Effector memory CD4-positive, alpha-beta T cell (primary cell): Measurements from ENCODE around the gene TMUB2.
A peak's percentile ranks its signal among the peaks of the same experiment; 100 is the strongest.

Source experiments
- DNase-seq, 3 donors: peaks; one replicate each; pipeline ENCODE4 v3.0.0-alpha.2; 2020
- H3K27ac ChIP-seq: 2 replicates; pipeline ENCODE4 v1.7.0; 2013; ENCODE audit warnings: mild to moderate bottlenecking, low read length, moderate library complexity; ENCODE audit not compliant: insufficient read depth, poor library complexity, severe bottlenecking
- H3K27me3 ChIP-seq: replicated peaks from 2 replicates; pipeline ENCODE4 v1.7.0; 2013; ENCODE audit warnings: mild to moderate bottlenecking, low read length; ENCODE audit not compliant: insufficient read depth, control insufficient read depth, poor library complexity, severe bottlenecking
- H3K36me3 ChIP-seq: 2 replicates; pipeline ENCODE4 v1.7.0; 2013; ENCODE audit warnings: mild to moderate bottlenecking, low read length, moderate library complexity; ENCODE audit not compliant: control insufficient read depth, insufficient read depth
- H3K4me1 ChIP-seq: 2 replicates; pipeline ENCODE4 v1.7.0; 2013; ENCODE audit warnings: low read length, mild to moderate bottlenecking; ENCODE audit not compliant: control insufficient read depth, insufficient read depth, poor library complexity, severe bottlenecking
- H3K4me3 ChIP-seq: 2 replicates; pipeline ENCODE4 v1.7.0; 2013; ENCODE audit warnings: low read length, low read depth, mild to moderate bottlenecking; ENCODE audit not compliant: insufficient read depth, poor library complexity, severe bottlenecking
- H3K9me3 ChIP-seq: 2 replicates; pipeline ENCODE4 v1.7.0; 2013; ENCODE audit warnings: mild to moderate bottlenecking, low read length, moderate library complexity; ENCODE audit not compliant: control insufficient read depth

The TMUB2 gene

DNA sequence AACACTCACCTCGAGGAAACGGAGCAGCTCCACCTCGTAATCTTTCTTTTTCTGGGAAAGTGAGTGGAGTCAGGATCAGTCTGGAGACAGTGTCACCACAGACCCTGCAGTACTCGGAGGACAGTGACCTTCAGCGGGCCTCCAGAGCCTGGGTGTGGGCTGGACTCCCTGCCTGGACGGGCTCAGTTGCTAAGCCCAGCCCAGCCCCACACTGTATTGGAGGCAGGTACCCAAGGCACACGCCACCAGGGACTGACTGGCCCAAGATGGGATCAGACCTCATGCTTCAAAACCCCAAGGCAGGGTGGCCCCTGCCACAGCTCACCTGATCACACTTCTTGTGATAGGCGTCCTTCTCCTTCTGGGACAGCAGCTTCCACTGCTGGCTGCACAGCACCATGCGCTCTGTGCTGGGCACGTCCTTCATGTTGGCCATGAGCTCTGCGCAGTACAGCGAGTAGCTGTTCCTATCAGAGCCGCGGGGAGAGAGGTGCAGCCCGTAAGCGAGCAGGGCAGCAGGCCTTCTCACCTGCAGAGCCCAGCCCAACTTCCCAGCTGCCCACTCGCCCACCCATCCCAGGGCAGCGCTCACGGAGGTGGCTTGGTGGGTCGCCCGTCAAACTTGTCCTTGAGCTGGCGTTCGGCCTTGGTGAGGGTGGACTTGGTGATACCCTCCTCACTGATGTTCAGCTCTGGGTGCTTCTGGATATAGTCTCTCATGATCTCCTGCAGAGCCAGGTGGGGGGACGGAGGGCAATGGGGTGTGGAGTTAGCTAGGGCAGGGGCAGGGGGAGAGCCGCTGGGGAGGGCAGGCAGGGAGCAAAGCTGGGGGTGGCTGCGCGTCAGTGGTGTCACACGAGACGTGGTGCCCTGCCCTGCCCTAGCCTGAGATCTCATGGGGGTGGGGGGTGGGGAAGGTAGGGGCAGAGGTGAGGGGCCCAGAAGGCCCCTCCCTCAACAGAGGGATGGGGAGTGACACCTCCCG is 24.8 kb downstream of the TMUB2 start:
- Histone ChIP-seq H3K4me1 (peaks cover 38% of the 10 kb centered on the region), H3K36me3 (peaks cover 82% of the 10 kb centered on the region), H3K27ac (no peak overlapping the region), H3K4me3 (no peak overlapping the region), H3K27me3 (no peaks in the 10 kb centered on the region), H3K9me3 (no peaks in the 10 kb centered on the region)
- DNase-seq, result no peak

DNA sequence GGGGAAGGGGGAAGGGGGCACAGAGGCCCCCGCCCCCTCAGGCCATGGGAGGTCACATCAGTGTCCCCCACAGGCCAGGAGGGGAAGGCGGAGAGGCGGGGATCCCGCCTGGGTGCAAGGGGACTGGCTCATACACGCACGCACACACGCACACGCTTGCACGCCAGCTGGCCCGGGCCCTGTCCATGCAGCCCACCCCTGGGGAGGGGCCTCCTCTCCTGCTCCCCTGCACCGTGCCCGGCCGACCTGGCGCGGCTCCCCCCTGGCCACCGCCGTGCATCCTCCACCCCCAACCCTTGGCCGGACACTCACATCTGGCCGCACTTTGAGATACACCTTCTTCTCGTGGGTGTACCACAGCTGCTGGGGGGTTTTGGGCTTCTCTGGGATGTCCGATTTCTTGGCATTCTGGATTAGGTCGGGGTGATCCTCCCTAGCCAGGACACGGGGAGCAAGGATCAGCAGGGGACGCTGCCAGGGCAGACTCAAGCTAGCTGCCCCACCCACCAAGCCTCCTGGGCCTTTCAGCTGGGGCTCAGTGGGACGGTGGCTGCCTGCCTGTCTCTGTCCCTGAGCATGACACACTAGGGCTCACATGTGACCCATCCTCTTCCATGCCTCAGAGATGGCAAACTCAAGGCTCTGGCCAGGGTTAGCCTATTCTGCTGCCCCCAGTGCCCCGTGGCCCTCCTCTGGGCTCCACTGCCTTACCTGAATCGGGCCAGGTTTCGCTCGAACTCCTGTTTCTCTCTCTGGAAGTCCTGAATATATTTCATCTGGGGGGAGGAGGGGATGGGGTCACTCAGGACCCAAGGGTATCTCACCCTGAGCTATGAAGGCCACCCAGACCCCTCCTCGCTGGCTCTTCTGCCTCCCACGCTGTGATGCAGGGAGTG is 26.0 kb downstream of the TMUB2 start:
- peaks cover 50% of the 10 kb centered on the region for H3K4me1 ChIP-seq
- no peak for DNase-seq
- H3K9me3 ChIP-seq, result no peaks in the 10 kb centered on the region
- no peaks in the 10 kb centered on the region for H3K27me3 ChIP-seq
- no peak overlapping the region for H3K27ac ChIP-seq
- H3K4me3 ChIP-seq, result no peak overlapping the region
- H3K36me3 ChIP-seq, result peaks cover 70% of the 10 kb centered on the region

DNA sequence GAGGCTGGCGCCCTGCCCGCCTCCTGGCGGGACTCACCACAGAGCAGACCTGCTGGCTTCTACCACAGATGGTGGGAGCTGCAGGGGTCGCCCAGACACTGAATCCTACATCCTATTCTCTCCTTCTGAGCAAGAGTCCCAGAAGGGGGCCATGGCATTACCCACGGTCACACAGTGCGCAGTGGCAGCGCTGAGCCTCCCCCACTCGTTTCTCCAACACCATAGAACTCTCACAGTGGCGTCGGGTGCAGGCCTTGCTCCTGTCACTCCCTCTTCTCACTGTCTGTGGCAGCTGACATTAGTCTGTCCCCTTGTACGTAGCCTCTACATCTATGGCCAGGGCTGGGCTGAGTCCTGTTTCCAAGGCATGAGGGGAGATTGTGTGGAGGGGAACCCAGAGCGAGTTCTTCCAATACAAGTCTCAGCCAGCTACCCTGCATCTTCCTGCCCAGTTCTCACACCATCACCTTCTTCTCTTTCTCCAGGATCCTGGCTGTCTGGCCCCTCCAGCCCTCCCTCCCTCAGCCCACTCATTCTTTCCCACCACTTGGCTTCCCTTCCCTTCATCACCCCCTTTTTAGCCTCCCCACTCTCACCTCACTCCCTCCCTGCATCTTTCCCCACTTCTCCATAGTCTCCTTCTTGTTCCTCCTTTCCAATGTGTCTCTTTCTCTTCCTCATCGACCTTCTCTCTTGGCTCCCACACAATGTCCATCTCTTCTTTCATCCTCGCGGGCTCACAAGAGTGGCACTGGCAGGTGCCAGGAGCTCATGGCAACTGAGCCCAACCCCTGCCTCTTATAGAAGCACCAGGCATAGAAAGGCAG is 26.8 kb downstream of the TMUB2 start:
- Histone ChIP-seq H3K9me3 (no peaks in the 10 kb centered on the region), H3K4me3 (no peak overlapping the region), H3K4me1 (peaks cover 55% of the 10 kb centered on the region), H3K27me3 (no peaks in the 10 kb centered on the region), H3K27ac (peak overlapping the region; percentile 7), H3K36me3 (peaks cover 62% of the 10 kb centered on the region)
- no peak for DNase-seq

DNA sequence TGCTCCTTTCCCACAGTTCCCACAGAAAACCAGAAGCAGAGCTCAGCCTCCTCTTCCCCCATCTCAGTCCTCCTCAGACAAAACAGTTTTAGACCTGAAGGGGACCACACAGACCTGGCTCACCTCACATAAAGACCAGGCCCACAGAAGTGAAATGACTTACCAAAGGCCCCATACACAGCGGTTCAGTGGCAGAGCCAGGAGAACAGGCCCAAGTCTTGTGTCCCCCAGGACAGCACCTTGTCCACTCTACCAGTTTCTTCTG is 27.4 kb downstream of the TMUB2 start:
- Histone ChIP-seq H3K9me3 (no peaks in the 10 kb centered on the region), H3K4me1 (peaks cover 55% of the 10 kb centered on the region), H3K36me3 (peaks cover 56% of the 10 kb centered on the region), H3K27me3 (no peaks in the 10 kb centered on the region), H3K27ac (peak overlapping the region; percentile 7), H3K4me3 (no peak overlapping the region)
- no peak for DNase-seq

DNA sequence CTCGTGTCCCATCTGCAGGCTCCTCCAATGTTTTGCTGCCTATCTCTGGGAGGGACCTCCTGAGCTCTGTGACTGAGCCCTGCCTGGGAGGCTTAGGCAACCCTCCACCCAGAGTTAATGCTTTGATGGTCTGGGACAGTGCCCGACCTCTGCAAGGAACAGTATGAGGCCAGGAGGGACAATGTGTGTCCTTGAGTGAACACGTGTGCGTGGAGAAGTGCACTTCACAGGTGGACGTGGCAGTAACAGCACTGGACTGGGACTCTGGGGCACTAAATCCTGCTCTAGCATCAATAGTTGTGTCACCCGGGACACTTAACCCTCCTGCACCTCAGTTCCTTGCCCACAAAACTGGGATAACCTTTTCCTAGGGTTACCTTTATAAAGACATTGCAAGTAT is 28.1 kb downstream of the TMUB2 start:
- H3K27ac ChIP-seq, result peak overlapping the region; percentile 7
- no peak overlapping the region for H3K4me3 ChIP-seq
- peaks cover 49% of the 10 kb centered on the region for H3K36me3 ChIP-seq
- H3K27me3 ChIP-seq, result no peaks in the 10 kb centered on the region
- H3K4me1 ChIP-seq, result peaks cover 53% of the 10 kb centered on the region
- no peaks in the 10 kb centered on the region for H3K9me3 ChIP-seq
- DNase-seq, result no peak

DNA sequence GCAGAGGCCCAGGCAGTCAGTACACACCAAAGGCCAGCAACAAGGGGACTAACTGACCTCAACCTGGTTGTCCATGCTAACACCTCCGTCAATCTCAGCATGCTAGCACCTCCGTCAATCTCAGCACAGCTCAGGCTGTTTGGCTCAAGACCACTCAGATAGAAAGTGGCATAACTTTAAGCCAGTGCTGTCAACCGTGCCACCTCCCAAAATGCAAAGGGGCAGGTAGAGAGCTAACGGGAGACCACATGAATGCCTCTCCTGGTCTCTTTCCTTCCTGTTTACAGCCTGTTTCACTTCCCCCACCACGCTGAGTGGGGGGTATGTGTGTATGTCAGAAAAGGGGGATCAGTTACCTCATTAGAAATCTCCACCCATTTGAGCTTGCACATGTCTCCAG is 29.4 kb downstream of the TMUB2 start:
- peak overlapping the region; percentile 90 for H3K27ac ChIP-seq

DNA sequence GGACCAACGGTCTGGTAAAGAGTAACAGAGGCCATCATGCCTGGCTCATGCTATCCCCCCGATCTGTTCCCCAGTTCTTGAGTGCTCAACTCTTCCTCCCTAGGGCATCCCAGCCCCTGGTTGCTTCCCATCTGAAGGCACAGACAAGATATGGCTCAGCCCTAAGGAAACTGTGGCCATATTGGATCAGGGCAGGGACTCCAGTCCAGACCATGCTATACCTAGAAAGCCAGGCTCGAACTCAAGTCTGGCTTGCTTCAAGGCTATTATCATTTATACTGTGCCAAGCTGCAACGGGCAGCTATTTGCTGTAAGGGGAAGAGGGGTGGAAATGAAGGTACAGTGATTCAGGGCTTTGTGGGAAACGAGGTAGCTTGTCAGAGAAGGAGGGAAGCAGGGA is 29.9 kb downstream of the TMUB2 start:
- Histone ChIP-seq H3K27ac (peak overlapping the region; percentile 90), H3K27me3 (no peaks in the 10 kb centered on the region), H3K4me1 (peaks cover 41% of the 10 kb centered on the region), H3K4me3 (peak overlapping the region; percentile 8), H3K9me3 (no peaks in the 10 kb centered on the region), H3K36me3 (peaks cover 38% of the 10 kb centered on the region)
- DNase-seq, result no peak

More for the DNA sequence above, 29.4 kb downstream of the TMUB2 start:
- Histone ChIP-seq H3K27me3 (no peaks in the 10 kb centered on the region), H3K4me1 (peaks cover 42% of the 10 kb centered on the region), H3K9me3 (no peaks in the 10 kb centered on the region), H3K4me3 (peak overlapping the region; percentile 8), H3K36me3 (peaks cover 43% of the 10 kb centered on the region)
- peak in 1 of 3 donors; percentile 22 for DNase-seq

DNA sequence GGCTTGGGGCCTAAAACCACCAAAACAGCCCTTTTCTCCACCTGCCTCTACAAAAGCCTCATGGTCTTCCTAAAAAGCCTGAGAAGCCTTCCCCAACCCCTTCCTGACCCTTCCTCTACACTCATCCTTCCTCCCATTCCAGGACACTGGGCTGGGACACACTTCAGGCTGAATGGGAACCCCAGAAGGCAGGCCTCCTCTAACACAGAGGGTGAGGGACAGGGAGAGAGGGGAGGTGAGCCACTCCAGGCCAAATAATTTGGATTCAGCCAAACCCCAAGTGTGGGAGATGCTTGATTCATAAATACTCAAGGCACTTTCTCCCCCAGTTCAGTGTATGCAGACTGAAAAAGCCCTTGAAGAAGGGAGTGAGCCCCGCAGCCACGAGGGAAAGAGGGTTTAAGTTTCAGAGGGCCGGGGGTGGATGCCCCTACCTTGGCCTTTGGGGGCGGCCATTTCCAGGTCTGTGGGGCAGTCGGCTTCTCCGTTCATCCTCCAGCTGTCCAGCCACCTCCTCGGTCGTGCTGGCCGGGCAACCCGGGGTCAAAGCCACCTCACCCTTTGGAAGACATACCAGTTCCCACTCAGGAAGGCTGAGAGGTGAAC is 31.1 kb downstream of the TMUB2 start:
- DNase-seq, result no peak
- Histone ChIP-seq H3K36me3 (peaks cover 32% of the 10 kb centered on the region), H3K4me1 (peaks cover 41% of the 10 kb centered on the region), H3K27me3 (no peaks in the 10 kb centered on the region), H3K9me3 (no peaks in the 10 kb centered on the region), H3K4me3 (peak overlapping the region; percentile 58), H3K27ac (peak overlapping the region; percentile 90)

DNA sequence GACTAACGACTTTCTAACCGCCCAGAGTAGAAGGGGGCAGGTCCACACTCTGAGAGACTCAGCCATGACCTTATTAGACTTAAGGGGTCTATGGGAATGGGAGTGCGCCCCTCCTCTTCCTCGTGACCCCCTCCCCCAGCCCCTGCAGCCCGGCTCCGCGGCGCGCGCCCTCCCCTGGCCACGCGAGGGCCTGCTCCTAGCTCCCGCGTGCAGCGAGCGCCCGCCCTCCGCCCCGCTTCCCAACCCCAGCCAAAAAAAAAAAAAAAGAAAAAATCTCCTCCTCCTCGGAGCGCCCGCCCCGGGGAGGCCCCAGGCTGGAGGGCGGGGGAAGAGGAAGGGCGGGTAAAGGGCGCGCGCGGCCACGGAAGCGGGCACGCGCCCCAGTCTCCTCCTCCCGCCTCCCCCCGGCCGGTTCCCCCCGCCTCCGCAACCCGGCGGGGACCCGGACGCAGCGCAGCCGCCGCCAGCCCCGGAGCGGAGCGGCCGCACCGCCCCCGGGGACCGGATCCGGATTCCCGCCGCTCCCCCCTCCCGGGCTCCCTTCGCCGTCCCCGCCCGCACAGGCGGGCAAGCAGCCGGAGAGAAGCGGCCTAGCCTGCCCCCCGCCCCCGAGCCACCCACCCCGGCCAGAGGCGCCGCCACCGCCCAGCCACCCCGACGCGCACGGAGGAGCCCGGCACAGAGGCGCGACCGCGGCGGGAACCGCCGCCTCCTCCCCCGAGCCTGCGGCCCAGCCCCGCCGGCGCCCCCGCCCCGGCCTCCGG is 31.8 kb downstream of the TMUB2 start:
- Histone ChIP-seq H3K4me1 (peaks cover 41% of the 10 kb centered on the region), H3K9me3 (no peaks in the 10 kb centered on the region), H3K36me3 (peaks cover 26% of the 10 kb centered on the region), H3K27me3 (no peaks in the 10 kb centered on the region), H3K4me3 (peak overlapping the region; percentile 58), H3K27ac (peak overlapping the region; percentile 90)
- DNase-seq, result peak; percentile 79 to 82 (median 79)
